HG03460 (cell line): ENCODE measurements around the gene LYSET.
"Not testable (repeated sequence)": the region's sequence is repeated elsewhere in the genome, so short reads cannot be mapped to it uniquely, and the experiment has no call there.

ENCODE experiments used
- ATAC-seq: cut with Tn5 transposase; IDR thresholded peaks from one replicate; pipeline ENCODE4 v1.9.1; 2021; ENCODE audit not compliant: unreplicated experiment

LYSET gene, protein sequence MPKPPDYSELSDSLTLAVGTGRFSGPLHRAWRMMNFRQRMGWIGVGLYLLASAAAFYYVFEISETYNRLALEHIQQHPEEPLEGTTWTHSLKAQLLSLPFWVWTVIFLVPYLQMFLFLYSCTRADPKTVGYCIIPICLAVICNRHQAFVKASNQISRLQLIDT

DNA sequence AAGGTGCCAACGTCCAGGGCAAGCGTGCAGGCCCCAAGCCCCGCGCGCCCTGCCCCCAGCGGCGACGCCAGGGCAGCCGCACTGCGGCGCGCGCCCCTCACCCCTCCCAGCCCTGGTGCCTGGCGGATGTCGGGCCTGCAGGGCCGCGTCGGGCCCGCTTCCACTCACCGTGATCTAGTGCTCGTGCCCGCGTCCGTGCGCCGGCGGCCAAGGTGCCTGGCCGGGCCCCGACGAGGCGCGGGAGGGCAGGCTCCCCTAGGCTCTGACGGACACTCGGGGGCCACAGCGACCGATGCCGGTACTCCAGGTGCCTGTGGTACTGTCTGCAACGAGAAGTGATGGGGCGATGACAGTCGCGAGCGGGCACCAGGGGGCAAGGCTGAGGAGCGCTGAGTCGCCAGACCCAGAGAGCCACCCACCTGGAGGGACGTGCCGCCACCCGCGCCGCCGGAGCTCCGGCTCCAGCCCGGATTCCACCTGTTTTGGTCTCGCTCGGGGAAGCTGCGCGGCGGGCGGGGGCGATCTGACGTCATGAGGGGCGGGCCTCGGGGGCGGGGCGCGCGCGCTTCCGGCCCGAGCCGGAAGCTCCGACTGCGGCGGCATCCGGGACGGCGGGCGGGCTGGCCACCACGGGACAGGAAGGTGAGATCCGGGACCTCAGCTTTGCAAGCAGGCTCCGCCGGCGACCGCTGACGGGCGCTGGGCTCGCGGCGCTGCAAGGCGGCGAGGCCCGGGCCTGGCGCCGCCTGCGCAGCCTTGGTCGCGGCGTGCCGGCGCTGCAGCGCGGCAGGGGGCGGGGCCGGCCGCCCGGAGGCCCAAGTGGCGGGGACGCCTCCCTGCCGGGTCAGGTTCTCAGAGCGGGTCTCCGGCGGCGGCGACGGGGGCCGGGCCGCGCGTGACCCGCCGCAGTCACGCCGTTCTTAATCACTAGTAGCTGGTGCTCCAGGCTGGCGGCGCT is at the start of gene LYSET, which contains the start of gene MOAP1:
Gene LYSET, plus strand, starts transcription at position 927 of the 958 bp plus-strand sequence. CDS start 89 bp downstream, outside the sequence.
Gene MOAP1, minus strand, starts transcription at position 507 of the 958 bp plus-strand sequence. CDS start 655 bp downstream, outside the sequence.
- ATAC-seq = peak; percentile 85

DNA sequence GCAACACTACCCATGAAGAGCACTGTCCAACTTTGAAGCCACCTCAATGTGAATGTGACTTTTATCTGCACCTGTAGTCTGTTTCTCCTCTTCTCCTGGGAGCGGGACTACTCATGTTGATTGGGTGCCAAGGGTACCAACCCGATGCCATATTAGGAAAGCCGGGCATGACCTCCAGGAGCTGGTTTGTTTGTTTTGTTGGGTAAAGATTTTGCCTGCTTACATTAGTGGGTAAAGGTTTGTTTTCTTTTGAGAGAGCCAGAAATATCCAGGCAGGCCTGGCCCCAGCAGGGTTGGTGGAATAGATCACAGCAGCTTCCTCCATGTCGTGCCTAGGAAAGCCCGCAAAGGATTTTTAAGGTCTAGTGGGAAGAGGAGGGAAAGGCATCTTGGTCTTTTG is 49.7 kb upstream of the LYSET start:
- ATAC-seq = no peak

GRCh38 chr14:93136009-93136408 is 49.1 kb upstream of the LYSET start:
- no peak for ATAC-seq

DNA sequence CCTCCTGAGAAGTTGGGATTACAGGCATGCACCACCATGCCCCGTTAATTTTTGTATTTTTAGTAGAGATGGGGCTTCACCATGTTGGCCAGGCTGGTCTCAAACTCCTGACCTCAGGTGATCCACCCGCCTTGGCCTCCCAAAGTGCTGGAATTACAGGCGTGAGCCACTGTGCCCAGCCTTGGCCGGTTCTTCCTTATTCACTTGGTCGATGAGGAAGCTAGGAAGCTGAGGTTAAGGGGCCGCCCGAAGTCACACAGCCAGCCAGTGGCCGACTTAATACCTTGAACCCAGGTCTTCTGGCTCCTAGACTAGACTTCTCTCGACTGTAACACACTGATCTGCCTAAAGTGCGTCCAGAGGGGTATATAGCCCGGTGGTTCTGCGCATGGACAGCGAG is 48.6 kb upstream of the LYSET start:
- ATAC-seq = not testable (repeated sequence)

GRCh38 chr14:93137864-93138263 is 47.3 kb upstream of the LYSET start:
- no peak for ATAC-seq

GRCh38 chr14:93142854-93143652 is 42.1 kb upstream of the LYSET start:
- no peak for ATAC-seq

DNA sequence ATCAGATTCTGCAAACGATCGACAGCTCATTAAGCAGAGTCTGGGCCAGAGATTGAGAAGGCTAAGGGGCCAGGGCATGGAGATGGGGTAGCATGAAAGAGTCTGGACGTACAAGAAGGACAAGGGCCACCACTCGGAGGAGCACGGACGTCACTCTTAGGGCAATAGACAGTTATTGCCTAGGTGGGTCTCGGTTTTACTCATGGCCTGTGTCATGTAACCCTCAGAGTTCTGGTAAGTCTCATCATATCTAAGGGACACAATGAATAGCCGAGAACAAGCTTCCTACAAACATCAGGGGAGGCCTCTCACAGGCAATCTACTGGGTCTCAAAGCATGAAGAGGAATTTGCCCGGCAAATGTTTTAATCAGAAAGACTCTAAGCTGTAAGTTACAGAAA is 39.0 kb upstream of the LYSET start:
- no peak for ATAC-seq

GRCh38 chr14:93148979-93149378 is 36.1 kb upstream of the LYSET start:
- no peak for ATAC-seq

GRCh38 chr14:93150227-93151208 is 34.6 kb upstream of the LYSET start:
- ATAC-seq = no peak

GRCh38 chr14:93153121-93153520 is 32.0 kb upstream of the LYSET start:
- no peak for ATAC-seq

DNA sequence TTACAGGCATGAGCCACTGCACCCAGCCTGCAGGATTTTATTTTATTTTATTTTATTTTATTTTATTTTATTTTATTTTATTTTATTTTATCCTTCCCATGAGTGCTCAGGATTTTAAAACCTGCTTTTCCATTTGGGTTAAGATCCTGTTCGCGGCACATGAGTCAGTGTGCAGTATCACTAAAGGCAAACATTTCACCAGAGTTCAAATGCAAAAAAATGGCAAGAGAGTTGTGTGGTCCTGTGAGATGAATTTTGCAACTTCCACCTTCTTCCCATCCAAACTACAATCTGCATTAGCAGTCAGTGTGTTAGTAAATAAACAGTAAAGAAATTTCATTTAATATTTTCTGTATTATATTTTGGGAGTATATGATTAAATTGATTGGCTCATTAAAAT is 29.4 kb upstream of the LYSET start:
- ATAC-seq = no peak

DNA sequence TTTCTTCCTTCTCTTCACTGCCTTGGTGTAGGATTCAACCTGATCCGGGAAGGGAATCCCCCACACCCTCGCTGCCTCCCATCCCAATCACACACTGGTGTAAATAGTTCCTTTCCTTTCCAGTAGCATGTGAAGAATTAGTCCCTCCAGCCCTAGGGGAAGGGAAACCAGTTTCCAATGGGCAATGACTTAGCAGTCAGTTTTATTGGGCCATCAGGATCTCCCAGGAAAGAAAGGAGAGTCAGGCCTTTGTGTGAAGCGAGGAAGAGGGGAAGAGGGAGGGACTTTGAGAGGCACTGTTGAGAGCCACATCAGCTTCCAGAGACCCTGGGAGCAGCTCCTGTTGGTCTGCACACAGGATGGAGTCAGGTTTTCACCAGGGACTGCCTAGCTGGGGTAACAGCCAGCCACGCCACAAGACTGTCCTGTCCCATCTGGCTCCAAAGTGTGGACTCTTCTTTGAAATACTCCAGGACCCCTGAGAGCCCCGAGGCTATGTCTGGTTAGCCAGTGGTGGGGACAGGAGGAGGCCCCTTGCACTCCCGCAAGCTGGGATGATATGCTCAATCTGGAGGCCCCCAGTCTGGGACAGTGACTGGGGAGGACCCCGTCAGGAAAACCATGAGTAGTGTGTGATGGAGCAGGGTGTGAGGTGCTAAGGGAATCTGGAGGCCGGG is 28.3 kb upstream of the LYSET start:
- ATAC-seq = no peak

DNA sequence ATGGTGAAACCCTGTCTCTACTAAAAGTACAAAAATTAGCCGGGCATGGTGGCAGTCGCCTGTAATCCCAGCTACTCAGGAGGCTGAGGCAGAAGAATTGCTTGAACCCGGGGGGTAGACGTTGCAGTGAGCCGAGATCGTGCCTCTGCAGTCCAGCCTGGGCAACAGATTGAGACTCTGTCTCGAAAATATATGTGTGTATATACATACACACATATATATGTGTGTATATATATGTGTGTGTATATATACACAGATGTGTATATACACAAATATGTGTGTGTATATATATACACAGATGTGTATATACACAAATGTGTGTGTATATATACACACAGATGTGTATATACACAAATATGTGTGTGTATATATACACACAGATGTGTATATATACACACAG is 26.8 kb upstream of the LYSET start:
- ATAC-seq = not testable (repeated sequence)

- not testable (repeated sequence) for ATAC-seq
Measured at GRCh38 chr14:93159625-93160352, 25.3 kb upstream of the LYSET start.

- ATAC-seq = no peak
Measured at GRCh38 chr14:93160353-93160801, 24.7 kb upstream of the LYSET start.

DNA sequence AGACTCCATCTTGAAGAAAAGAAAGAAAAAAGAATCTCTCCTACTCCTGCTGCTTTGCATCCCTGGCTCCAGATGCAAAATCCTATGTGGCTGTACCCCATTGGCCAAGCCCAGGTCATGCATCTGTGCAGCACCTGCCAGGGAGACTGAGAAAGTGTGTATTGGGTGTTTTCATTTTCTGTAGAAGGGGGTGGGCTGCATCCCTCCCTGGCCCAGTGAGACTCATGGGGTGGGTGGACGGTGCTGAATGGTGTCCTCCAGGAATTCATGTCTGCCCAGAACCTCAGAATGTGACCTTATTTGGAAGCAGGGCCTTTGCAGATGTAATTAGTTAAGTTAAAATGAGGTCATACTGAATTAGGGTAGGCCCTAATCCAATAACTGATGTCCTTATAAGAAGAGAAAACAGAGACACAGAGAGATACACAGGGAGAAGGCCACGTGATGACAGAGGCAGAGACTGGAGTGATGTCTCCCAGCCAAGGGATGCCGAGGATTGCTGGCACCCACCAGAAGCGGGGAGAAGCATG is 23.6 kb upstream of the LYSET start:
- ATAC-seq = no peak

DNA sequence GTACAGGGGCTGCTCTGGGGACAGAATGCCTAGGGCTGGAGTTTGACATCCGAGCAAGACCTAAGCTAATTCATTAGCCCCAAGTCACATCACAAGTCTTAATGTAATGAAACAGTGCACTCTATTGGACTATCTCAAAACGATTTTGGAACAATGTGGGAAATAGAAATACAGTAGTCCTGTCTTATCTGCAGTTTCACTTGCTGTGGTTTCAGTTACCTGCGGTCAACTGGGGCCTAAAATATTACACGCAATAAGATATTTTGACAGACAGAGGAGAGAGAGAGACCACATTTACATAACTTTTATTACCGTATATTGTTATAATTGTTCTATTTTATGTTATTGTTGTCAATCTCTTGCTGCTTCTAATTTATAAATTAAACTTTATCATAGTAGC is 21.6 kb upstream of the LYSET start:
- no peak for ATAC-seq
